K562 (cell line): ENCODE data around the gene POLR1A. TPM values are rescaled to one million over a fixed set of nuclear protein-coding genes. Genes with fewer than 3 reads are reported as not detected.
A peak's percentile ranks its signal among the peaks of the same experiment; 100 is the strongest.

Experiments used
- ATAC-seq: fragments of 200-7000 bp; cut with Tn5 transposase; 3 replicates; pipeline ENCODE4 v1.9.1; 2020; ENCODE audit warnings: moderate library complexity
- BruUV-seq: library from RNA; stranded (reverse); fragments of 400-500 nt; replicated peaks from 2 replicates; lab custom pipeline; 2021; lab: Mats Ljungman, UMichigan
- CTCF ChIA-PET: fragments of 300-600 bp; formaldehyde crosslinking; extraction: SDS; loops from one replicate; lab custom pipeline; 2021; ENCODE audit warnings: low intra/inter-chr PET ratio; lab: Yijun Ruan, JAX
- POLR2A ChIA-PET: fragments of 300-600, 350-650 bp; sonication (Branson Sonifier 250); formaldehyde crosslinking; extraction: SDS; loops from one replicate; lab custom pipeline; 2021; ENCODE audit warnings: antibody characterized with exemption, inconsistent platforms; lab: Yijun Ruan, JAX
- DNase-seq, 4 experiments: peaks; one replicate each; pipeline versions ENCODE4 v3.0.0 to v3.0.0-alpha.2; 2011 to 2018; ENCODE audit warnings: low spot score in 3 of 4, mixed read lengths in 3 of 4; ENCODE audit errors: extremely low read depth in 1 of 4
- FAIRE-seq: peaks from 2 replicates; lab custom pipeline; 2011; peaks lifted over from hg19 to GRCh38; lab: Jason Lieb, UNC
- H2AFZ ChIP-seq: 2 replicates; pipeline ENCODE4 v1.6.0; 2011; ENCODE audit warnings: low read depth, low read length, control low read depth, inconsistent platforms
- H3K27ac ChIP-seq: fragments of 200-600 bp; 3 replicates; pipeline ENCODE4 v1.8.0; 2011; ENCODE audit warnings: low read depth, mild to moderate bottlenecking, control low read depth, inconsistent platforms, low read length, moderate library complexity, mixed read lengths; ENCODE audit errors: extremely low read depth
- H3K27me3 ChIP-seq, 2 experiments: fragments of 300-600 bp in 1 of 2; 2 replicates in 1 of 2; 3 replicates in 1 of 2; pipeline versions ENCODE4 v1.6.0 to v1.8.0; 2011; ENCODE audit warnings: inconsistent platforms in 2 of 2, low read length in 2 of 2, mild to moderate bottlenecking in 1 of 2, mixed read lengths in 1 of 2, moderate library complexity in 1 of 2; ENCODE audit not compliant: control insufficient read depth in 2 of 2, insufficient read depth in 2 of 2
- H3K36me3 ChIP-seq: fragments of 300-600 bp; 3 replicates; pipeline ENCODE4 v1.8.0; 2011; ENCODE audit warnings: mild to moderate bottlenecking, low read length, inconsistent platforms; ENCODE audit not compliant: control insufficient read depth, insufficient read depth
- H3K4me1 ChIP-seq, 2 experiments: fragments of 200-600 bp in 1 of 2; replicated peaks in 1 of 2; 2 replicates in 1 of 2; 3 replicates in 1 of 2; pipeline versions ENCODE4 v1.5.1 to v1.8.0; 2011; ENCODE audit warnings: inconsistent platforms in 2 of 2, low read length in 2 of 2, mild to moderate bottlenecking in 1 of 2, mixed read lengths in 1 of 2, moderate library complexity in 1 of 2; ENCODE audit not compliant: control insufficient read depth in 2 of 2, insufficient read depth in 2 of 2
- H3K4me2 ChIP-seq: 2 replicates; pipeline ENCODE4 v1.6.1; 2011; ENCODE audit warnings: low read length, control low read depth, inconsistent platforms, mixed read lengths; ENCODE audit not compliant: insufficient read depth
- H3K4me3 ChIP-seq: fragments of 200-600 bp; sonication (generic), shearing (Covaris generic); 2 replicates; pipeline ENCODE4 v1.5.1; 2016; ENCODE audit warnings: control low read depth, inconsistent platforms
- H3K79me2 ChIP-seq: fragments of 200-600 bp; 3 replicates; pipeline ENCODE4 v1.8.0; 2011; ENCODE audit warnings: low read length, inconsistent platforms; ENCODE audit not compliant: control insufficient read depth, insufficient read depth
- H3K9ac ChIP-seq, 2 experiments: 2 replicates each; pipeline versions ENCODE4 v1.6.0 to v1.6.1; 2011; ENCODE audit warnings: low read depth in 2 of 2, low read length in 2 of 2, control low read depth in 1 of 2, inconsistent platforms in 1 of 2, mild to moderate bottlenecking in 1 of 2, mixed read lengths in 1 of 2; ENCODE audit not compliant: insufficient read depth in 1 of 2
- H3K9me1 ChIP-seq: one replicate; pipeline ENCODE4 v1.6.0; 2011; ENCODE audit warnings: inconsistent platforms, mild to moderate bottlenecking, low read length, moderate library complexity; ENCODE audit not compliant: control insufficient read depth, insufficient read depth
- H3K9me3 ChIP-seq: replicated peaks from 2 replicates; pipeline ENCODE4 v1.5.1; 2011; ENCODE audit warnings: low read depth, low read length, inconsistent platforms; ENCODE audit not compliant: control insufficient read depth, insufficient read depth
- H4K20me1 ChIP-seq: replicated peaks from 2 replicates; pipeline ENCODE4 v1.6.1; 2011; ENCODE audit warnings: low read length, inconsistent platforms, mixed read lengths; ENCODE audit not compliant: control insufficient read depth, insufficient read depth
- KDM4B ChIP-seq, 2 experiments: fragments of 450-650 bp in 1 of 2; sonication (generic) in 1 of 2; IDR thresholded peaks; 2 replicates each; pipeline ENCODE4 v1.6.1; 2016 to 2017; ENCODE audit warnings: borderline replicate concordance in 2 of 2, antibody characterized with exemption in 1 of 2, low read depth in 1 of 2, mild to moderate bottlenecking in 1 of 2
- LCOR ChIP-seq: sonication (generic); formaldehyde crosslinking; IDR thresholded peaks from 2 replicates; pipeline ENCODE4 v1.8.0; 2022; ENCODE audit warnings: mild to moderate bottlenecking, missing genetic modification reagents
- LEF1 ChIP-seq: fragments of 450-650 bp; IDR thresholded peaks from 2 replicates; pipeline ENCODE4 v1.6.1; 2016; ENCODE audit warnings: mild to moderate bottlenecking
- SMC3 ChIP-seq: conservative IDR thresholded peaks from 2 replicates; pipeline ENCODE4 v1.6.1; 2011; ENCODE audit warnings: low read depth, low read length, improper control_type of control experiment; ENCODE audit not compliant: insufficient read depth
- WGBS: fragments of 100-300 bp; shearing (Covaris generic); methylation state at CpG from one replicate; pipeline ENCODE4 v1.1.6; 2016; ENCODE audit warnings: low coverage, mixed read lengths; ENCODE audit not compliant: insufficient coverage; ENCODE audit errors: missing lambda C conversion rate; 5-methylcytosine and 5-hydroxymethylcytosine counted together
- in situ Hi-C: fragments of 300-500 bp; cut with MboI; formaldehyde crosslinking; loops from 4 replicates; pipeline ENCODE4 v1.15.0; 2018; ENCODE audit warnings: inconsistent platforms, mixed read lengths
- intact Hi-C: fragments of 100-400 bp; cut with micrococcal nuclease; formaldehyde crosslinking; loops from 2 replicates; pipeline ENCODE4 v1.14.2; 2022
- polyA plus RNA-seq, 8 experiments: library from polyadenylated mRNA; depleted of rRNA in 4 of 8; stranded (reverse) in 5 of 8; unstranded in 3 of 8; fragments of >200 nt; fragmentation: Nextera tagmentation in 2 of 8; fragmentation: Illumina TruSeq in 1 of 8; extraction: Ambion mirVana in 2 of 8; extraction: Trizol in 1 of 8; gene quantifications; 2 replicates each; pipeline versions ENCODE4 v1.2.1 to v1.2.3, GENCODE V29; 2011 to 2014; ENCODE audit warnings: inconsistent platforms in 1 of 8, missing spikeins in 1 of 8
- total RNA-seq, 7 experiments: library from RNA; depleted of rRNA in 6 of 7; stranded (reverse); fragments of >200 nt in 6 of 7; fragmentation: Illumina TruSeq in 2 of 7; extraction: Trizol in 2 of 7; gene quantifications; 2 replicates each; pipeline versions ENCODE4 v1.2.1 to v1.2.3, GENCODE V29; 2011 to 2021; ENCODE audit warnings: low replicate concordance in 1 of 7
- TF ChIP-seq, protein P1 (sequence below), 2 experiments: fragments of 450-650 bp; formaldehyde crosslinking in 1 of 2; IDR thresholded peaks; 2 replicates each; pipeline versions ENCODE4 v1.4.0 to v1.6.1; 2014 to 2020; ENCODE audit warnings: mild to moderate bottlenecking in 2 of 2, borderline replicate concordance in 1 of 2, low read depth in 1 of 2

POLR1A gene
- total and polyA plus RNA-seq, 9 of the 15 experiments (the other 6 are each of a cell fraction or from before 2014, with no cell fraction given) = 3.0 to 72.1 (median 21.8) TPM

DNA sequence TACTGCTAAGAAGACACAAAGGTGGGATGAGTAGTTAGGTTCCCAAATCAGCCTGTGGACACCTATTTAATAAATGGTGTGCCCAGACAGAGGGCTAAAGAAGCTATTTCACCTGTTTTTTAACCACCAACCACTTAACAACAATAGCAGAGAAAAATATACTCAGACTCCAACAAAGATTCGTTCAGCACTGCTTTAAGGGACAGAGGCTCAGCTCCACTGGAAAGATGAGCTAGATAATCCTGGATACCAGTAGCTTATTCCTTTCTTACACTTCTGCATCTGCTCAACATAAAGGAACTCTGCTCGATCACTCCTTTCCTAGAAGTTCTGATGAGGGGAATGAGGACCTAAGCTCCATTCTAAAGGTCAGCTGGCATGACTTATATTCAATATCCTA lies 44.8 kb upstream of the POLR1A start:
- H3K4me1 ChIP-seq = no peaks in the 10 kb centered on the region
- no peaks in the 10 kb centered on the region for H3K79me2 ChIP-seq
- no peaks in the 10 kb centered on the region for H4K20me1 ChIP-seq
- no peak overlapping the region for H2AFZ ChIP-seq
- POLR2A ChIA-PET = interaction anchor here (0.6 to 1.5 kb wide), 5 partner anchors 9 to 518 kb away, joined by 3 to 5 read pairs (median 3); no protein-coding TSS in a partner anchor
- H3K9me3 ChIP-seq = no peaks in the 10 kb centered on the region
- FAIRE-seq = no peak
- TF ChIP-seq LEF1 = no peak
- no peak for TF ChIP-seq SMC3
- TF ChIP-seq KDM4B (IDR thresholded peaks at IDR 0.05; ENCODE audit: borderline replicate concordance in 2 of 2, low read depth in 1 of 2) = no peak
- TF ChIP-seq, protein P1, sequence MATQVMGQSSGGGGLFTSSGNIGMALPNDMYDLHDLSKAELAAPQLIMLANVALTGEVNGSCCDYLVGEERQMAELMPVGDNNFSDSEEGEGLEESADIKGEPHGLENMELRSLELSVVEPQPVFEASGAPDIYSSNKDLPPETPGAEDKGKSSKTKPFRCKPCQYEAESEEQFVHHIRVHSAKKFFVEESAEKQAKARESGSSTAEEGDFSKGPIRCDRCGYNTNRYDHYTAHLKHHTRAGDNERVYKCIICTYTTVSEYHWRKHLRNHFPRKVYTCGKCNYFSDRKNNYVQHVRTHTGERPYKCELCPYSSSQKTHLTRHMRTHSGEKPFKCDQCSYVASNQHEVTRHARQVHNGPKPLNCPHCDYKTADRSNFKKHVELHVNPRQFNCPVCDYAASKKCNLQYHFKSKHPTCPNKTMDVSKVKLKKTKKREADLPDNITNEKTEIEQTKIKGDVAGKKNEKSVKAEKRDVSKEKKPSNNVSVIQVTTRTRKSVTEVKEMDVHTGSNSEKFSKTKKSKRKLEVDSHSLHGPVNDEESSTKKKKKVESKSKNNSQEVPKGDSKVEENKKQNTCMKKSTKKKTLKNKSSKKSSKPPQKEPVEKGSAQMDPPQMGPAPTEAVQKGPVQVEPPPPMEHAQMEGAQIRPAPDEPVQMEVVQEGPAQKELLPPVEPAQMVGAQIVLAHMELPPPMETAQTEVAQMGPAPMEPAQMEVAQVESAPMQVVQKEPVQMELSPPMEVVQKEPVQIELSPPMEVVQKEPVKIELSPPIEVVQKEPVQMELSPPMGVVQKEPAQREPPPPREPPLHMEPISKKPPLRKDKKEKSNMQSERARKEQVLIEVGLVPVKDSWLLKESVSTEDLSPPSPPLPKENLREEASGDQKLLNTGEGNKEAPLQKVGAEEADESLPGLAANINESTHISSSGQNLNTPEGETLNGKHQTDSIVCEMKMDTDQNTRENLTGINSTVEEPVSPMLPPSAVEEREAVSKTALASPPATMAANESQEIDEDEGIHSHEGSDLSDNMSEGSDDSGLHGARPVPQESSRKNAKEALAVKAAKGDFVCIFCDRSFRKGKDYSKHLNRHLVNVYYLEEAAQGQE (IDR thresholded peaks at IDR 0.05; ENCODE audit: borderline replicate concordance) = peak; percentile 35; the same call in 1 of the 2 replicates
- TF ChIP-seq, protein P1 (CRISPR knock-in tag; IDR thresholded peaks at IDR 0.05; ENCODE audit: low read depth) = no peak
- no peak for TF ChIP-seq LCOR (CRISPR knock-in tag)
- TF ChIP-seq, all 486 proteins: peak for 1
- CTCF ChIA-PET = no interaction called here
- in situ Hi-C loops = no loop called here
- WGBS = 92% methylated on average over 2 of the region's 2 CpGs
- ATAC-seq (no peak), DNase-seq (no peak)
- Histone ChIP-seq H3K4me3 (no peak overlapping the region), H3K4me2 (no peak overlapping the region), H3K9me1 (no peaks in the 10 kb centered on the region), H3K27me3 (no peaks in the 10 kb centered on the region), H3K9ac (no peak overlapping the region), H3K27ac (no peak overlapping the region), H3K36me3 (peaks cover 85% of the 10 kb centered on the region)
- no TSS peak for BruUV-seq
- intact Hi-C loops = no loop called here
